AG09319 (cell line): ENCODE measurements around the gene TAF6.

ENCODE experiments used
- DNase-seq: peaks from one replicate; pipeline ENCODE4 v3.0.0-alpha.2; 2010; ENCODE audit warnings: low read depth; ENCODE audit errors: extremely low read depth
- CTCF ChIP-seq: IDR thresholded peaks from 2 replicates; pipeline ENCODE4 v1.5.1; 2011; ENCODE audit warnings: low read depth, mild to moderate bottlenecking, inconsistent platforms, low read length, moderate library complexity

TAF6 gene

GRCh38 chr7:100095289-100095688 is 23.9 kb downstream of the TAF6 start:
- DNase-seq, result no peak
- TF ChIP-seq CTCF, result no peak

GRCh38 chr7:100093925-100094486 is 25.2 kb downstream of the TAF6 start:
- no peak for DNase-seq
- TF ChIP-seq CTCF, result no peak

DNA sequence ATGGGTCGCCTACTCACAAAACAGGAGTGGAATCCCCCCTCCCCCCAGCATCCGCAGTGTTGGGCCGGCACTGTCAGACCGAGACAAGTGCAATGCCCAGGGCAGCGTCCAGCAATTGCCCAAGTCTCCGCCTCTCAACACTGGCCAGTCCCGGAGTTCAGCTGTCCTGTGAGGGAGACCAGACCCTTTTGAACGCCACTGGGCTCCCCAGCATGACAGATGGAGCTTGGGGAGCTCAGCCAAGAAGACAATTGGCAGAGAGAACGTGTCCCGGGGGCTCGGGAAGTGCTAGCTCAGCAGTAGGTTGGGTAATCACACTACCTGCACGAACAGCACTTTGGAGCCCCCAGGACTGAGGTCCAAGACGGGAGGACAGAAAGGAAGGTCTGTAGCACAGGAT is 25.7 kb downstream of the TAF6 start:
- no peak for DNase-seq
- TF ChIP-seq CTCF, result no peak

GRCh38 chr7:100093054-100093453 is 26.1 kb downstream of the TAF6 start:
- TF ChIP-seq CTCF, result no peak
- no peak for DNase-seq

- DNase-seq, result no peak
- no peak for TF ChIP-seq CTCF
Observed at GRCh38 chr7:100091411-100092181, 27.6 kb downstream of the TAF6 start.

DNA sequence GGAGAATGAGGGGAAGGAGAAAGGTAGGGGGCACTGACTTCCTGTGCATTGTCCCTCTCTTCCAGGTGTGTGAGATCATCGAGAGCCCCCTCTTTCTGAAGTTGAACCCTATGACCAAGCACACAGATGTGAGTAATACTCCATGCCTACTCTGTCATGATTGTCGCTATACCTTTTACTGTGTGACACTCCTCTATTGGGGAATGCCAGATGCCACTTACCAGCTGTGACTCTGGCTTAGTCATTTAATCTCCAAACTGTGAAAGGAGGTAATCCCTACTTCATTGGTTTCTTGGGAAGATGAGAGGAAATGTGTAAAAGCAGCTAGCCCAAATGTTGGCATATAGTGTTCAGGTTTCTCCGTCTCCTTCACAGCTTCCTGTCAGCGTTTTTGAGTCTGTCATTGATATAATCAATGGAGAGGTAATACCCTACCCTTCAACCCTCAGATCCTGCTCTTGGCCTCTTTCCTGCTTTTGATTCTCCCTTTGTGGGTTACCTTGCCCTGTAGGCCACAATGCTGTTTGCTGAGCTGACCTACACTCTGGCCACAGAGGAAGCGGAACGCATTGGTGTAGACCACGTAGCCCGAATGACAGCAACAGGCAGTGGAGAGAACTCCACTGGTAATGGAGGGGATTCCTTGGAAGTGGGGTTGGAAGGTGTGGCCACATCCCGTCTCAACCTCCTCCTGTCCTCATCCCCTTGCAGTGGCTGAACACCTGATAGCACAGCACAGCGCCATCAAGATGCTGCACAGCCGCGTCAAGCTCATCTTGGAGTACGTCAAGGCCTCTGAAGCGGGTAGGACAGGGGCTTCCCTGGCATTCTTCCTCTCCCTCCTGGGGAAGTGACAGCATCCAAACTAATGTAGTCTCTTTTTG is 28.4 kb downstream of the TAF6 start:
- DNase-seq, result no peak
- no peak for TF ChIP-seq CTCF
